AG09309 (cell line): ENCODE data around the gene CRYBB3.

ENCODE experiments used
- DNase-seq: peaks from one replicate; pipeline ENCODE4 v3.0.0-alpha.2; 2010; ENCODE audit warnings: low read depth
- H3K4me3 ChIP-seq: 2 replicates; pipeline ENCODE4 v1.5.1; 2011; ENCODE audit warnings: mild to moderate bottlenecking, low read depth, low read length, moderate library complexity; ENCODE audit not compliant: control insufficient read depth
- TF ChIP-seq, protein P1 (sequence below): IDR thresholded peaks from 2 replicates; pipeline ENCODE4 v1.5.1; 2011; ENCODE audit warnings: mild to moderate bottlenecking, low read depth, low read length, inconsistent platforms; ENCODE audit not compliant: insufficient read depth, control insufficient read depth; ENCODE audit errors: missing control alignments

CRYBB3 gene

DNA sequence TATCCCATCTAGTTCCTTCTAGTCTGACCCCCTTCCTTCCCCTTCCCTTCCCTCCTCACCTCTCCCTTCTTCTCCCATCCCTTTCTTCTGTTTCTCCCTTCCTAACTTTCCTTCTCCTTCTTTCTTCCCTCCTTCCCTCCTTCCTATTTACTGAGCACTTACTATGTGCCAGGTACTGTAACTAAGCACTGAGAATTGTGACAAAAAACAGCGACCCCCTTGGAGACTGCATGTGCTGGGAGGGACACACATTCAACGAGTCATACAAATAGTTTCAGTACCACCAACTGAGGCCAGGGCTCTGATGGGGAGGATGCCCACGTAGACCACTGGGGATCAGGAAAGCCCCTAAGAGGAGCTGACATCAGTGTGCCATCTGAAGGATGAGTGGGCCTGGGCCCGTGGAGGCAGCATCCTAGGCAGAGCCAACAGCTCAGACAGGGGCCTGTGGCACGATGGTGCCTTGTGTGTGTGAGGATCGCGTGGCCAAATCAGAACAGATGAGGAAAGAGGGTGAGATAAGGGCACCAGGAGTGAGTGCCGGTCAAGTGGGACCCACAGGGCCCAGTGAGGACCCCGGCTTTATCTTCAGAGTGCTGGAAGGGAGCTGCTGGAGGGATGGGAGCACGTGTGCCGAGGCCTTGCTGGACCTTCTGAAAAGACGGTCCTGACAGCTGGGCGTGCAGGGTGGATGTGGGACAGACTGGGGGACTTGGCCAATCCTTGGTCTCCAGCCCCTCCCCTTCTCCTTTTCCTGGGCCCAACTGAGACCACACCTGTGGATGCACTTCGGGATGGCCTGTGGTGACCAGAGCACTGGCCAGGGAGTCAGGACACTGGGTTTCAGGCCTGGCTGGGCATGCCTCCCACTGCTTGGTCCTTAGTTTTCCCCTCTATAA is 38.4 kb upstream of the CRYBB3 start:
- no peak overlapping the region for H3K4me3 ChIP-seq
- DNase-seq: no peak
- TF ChIP-seq, protein P1, sequence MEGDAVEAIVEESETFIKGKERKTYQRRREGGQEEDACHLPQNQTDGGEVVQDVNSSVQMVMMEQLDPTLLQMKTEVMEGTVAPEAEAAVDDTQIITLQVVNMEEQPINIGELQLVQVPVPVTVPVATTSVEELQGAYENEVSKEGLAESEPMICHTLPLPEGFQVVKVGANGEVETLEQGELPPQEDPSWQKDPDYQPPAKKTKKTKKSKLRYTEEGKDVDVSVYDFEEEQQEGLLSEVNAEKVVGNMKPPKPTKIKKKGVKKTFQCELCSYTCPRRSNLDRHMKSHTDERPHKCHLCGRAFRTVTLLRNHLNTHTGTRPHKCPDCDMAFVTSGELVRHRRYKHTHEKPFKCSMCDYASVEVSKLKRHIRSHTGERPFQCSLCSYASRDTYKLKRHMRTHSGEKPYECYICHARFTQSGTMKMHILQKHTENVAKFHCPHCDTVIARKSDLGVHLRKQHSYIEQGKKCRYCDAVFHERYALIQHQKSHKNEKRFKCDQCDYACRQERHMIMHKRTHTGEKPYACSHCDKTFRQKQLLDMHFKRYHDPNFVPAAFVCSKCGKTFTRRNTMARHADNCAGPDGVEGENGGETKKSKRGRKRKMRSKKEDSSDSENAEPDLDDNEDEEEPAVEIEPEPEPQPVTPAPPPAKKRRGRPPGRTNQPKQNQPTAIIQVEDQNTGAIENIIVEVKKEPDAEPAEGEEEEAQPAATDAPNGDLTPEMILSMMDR: no peak

DNA sequence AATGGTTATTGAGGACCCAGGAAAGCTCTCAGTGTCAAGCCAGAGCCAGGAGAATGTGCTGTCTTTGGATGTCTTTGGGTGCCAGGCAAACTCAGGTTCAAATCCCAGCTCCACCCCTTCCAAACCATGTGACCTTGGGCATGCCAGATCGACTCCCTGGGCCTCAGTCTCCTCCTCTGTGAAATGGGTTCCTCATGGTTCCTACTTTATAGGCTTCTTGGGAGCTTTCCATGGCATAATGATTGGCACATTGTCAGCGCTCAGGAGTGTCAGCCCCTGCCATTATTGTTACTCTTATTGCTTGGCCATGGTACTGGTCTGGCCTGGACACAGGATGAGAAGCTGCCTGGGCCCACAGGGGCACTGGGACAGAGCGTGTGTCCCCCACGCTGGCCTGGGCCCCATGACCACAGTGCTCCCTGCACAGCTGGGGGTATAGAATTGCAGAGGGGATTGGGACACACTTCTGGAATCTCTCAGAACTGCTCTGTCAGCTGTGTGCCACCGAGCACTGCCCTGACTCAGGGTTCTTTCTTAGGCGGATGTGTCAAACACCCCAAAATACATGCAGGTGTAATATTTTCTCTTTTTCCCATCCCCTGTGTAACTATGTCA is 37.6 kb upstream of the CRYBB3 start:
- no peak for DNase-seq
- no peak overlapping the region for H3K4me3 ChIP-seq
- TF ChIP-seq, protein P1: no peak

DNA sequence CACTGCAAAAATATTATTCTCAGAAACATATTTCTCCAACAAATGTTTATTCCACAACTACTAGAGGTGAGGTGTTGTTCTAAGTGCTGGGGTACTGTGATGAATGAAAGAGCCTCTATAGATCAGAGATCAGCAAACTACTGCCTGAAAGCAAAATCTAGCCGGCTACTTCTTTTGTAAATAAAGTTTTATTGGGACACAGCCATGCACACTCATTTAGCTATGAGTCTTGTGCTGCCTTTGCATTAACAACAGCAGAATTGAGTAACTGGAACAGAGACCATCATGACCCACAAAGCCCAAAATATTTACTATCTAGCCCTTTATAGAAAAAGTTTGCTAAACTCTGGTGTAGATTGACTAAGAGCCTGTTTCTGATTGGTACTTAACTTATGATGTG is 37.1 kb upstream of the CRYBB3 start:
- DNase-seq: no peak
- no peak overlapping the region for H3K4me3 ChIP-seq
- TF ChIP-seq, protein P1: no peak

DNA sequence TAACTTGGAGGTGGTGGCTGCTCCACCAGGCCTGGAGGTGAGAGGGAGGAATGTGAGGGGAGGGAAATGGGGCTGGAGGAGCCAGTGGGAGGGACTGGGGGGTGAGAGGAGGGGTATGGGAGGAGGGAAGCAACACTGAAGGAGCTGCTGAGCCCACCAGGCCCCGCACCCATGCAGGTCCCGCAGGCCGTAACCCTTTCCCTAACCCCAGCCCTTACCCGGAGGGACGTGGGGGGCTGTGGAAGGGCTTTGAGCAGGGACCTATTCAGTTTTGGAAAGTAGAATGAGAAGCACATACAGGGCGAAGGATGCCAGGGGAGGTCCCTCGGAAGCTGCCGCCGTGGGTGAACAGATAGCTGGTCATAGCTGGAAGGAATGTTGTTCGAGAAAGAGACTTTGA is 33.9 kb upstream of the CRYBB3 start:
- DNase-seq: no peak
- TF ChIP-seq, protein P1: no peak
- no peak overlapping the region for H3K4me3 ChIP-seq

DNA sequence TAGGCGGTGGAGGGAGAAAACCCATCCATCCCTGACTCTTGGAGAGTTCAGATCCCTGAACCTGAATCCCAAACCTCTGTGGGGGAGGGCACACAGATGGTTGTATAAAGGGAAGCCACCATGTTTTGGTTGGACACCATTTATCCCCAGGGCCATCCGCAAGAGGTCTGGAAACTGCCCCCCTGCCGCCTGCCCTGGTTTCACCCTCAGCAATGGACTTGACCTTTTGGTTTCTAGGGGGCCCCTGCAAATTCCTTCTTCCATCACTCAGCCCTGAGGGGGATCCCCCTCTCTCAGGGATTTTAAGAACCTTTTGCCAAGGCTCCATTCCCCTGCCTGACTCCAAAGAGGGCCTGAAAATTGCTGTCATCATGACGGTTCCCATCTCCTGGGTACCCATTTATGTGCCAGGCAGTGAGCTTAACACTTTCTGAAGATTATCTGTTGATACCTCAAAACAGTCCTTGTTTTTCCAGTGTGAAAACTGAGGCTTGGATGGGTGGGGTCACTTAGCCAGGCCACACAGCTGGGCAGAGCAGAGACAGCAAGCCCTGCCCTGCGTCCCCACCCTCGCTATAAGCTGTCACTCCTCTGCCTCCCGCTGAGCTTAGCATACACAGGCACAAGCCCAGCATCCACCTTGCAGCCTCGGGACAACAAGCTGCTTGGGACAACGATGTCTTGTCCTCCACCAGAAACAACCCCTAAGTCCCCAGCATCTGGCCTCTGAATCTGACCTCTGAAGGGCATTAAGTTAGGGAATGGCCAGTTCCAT is 33.2 kb upstream of the CRYBB3 start:
- H3K4me3 ChIP-seq: no peak overlapping the region
- TF ChIP-seq, protein P1: no peak
- no peak for DNase-seq

DNA sequence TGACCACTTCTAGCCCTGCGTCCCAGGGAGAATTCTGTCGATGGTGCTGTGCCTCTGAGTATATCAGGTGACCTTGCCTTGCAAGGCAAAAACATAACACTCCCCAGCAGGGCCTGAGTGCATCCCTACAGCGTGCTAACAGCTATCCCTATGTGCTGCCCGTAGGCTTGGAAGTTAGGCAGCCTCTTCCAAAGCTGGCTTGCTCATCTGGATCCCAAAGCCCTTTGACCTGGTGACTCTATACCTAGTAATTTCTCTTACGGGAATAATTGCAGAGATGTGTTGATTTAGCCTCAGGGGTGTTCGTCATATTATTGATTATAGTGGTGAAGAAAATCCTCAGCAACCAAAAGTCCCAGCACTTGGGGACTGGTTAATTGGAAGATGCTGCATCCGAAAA is 32.6 kb upstream of the CRYBB3 start:
- DNase-seq: no peak
- TF ChIP-seq, protein P1: no peak

More for the DNA sequence above, 32.6 kb upstream of the CRYBB3 start:
- no peak overlapping the region for H3K4me3 ChIP-seq
